ENCODE results near the gene CDCA7. TPM values are rescaled to one million over a fixed set of nuclear protein-coding genes. Genes with fewer than 3 reads are reported as not detected.

CDCA7 gene
- total RNA-seq, 3 donors from 2014 or later = 0.16 to 3.2 (median 2.3) TPM

GRCh38 chr2:173417802-173418201, 63.1 kb downstream of the CDCA7 start:
- no peak overlapping the region for H3K4me3 ChIP-seq
- H3K9me3 ChIP-seq = no peaks in the 10 kb centered on the region
- DNase-seq (ENCODE audit: low spot score in 2 of 2) = no peak
- H3K4me1 ChIP-seq = no peaks in the 10 kb centered on the region
- intact Hi-C loops (cut with DNase I; ENCODE audit: low total_unique reads) = no loop called here
- H3K27me3 ChIP-seq = no peaks in the 10 kb centered on the region
- H3K27ac ChIP-seq = no peak overlapping the region
- TF ChIP-seq POLR2A (IDR thresholded peaks at IDR 0.05) (no peak), CTCF (IDR thresholded peaks at IDR 0.05) (no peak), POLR2AphosphoS5 (IDR thresholded peaks at IDR 0.05) (no peak)
- no peaks in the 10 kb centered on the region for H3K36me3 ChIP-seq
